Neural crest cell (in vitro differentiated cells): ENCODE data around the gene PURA. TPM values are rescaled to one million over a fixed set of nuclear protein-coding genes. Genes with fewer than 3 reads are reported as not detected.

ENCODE experiments used
- DNase-seq: peaks from one replicate; pipeline ENCODE4 v3.0.0; 2021; ENCODE audit warnings: low read depth, mixed read lengths, low spot score
- H3K27ac Mint-ChIP-seq: one replicate; pipeline ENCODE4 v1.8.0; 2021; ENCODE audit warnings: mild to moderate bottlenecking, mixed read lengths; ENCODE audit not compliant: unreplicated experiment
- H3K27me3 Mint-ChIP-seq: 2 replicates; pipeline ENCODE4 v1.8.0; 2021; ENCODE audit warnings: low read depth, mild to moderate bottlenecking, mixed read lengths
- H3K36me3 Mint-ChIP-seq: 2 replicates; pipeline ENCODE4 v1.8.0; 2021; ENCODE audit warnings: low read depth, mild to moderate bottlenecking, mixed read lengths
- H3K4me1 Mint-ChIP-seq: 2 replicates; pipeline ENCODE4 v1.8.0; 2021; ENCODE audit warnings: mixed read lengths
- H3K4me3 Mint-ChIP-seq: one replicate; pipeline ENCODE4 v1.8.0; 2021; ENCODE audit warnings: mild to moderate bottlenecking, mixed read lengths
- H3K9me3 Mint-ChIP-seq: 2 replicates; pipeline ENCODE4 v1.8.0; 2021; ENCODE audit warnings: mixed read lengths
- CTCF ChIP-seq: fragments of 200-600 bp; sonication (generic); conservative IDR thresholded peaks from 2 replicates; pipeline ENCODE4 v1.5.0; 2021; ENCODE audit warnings: antibody characterized with exemption, mild to moderate bottlenecking
- total RNA-seq: library from RNA; stranded (reverse); gene quantifications from 2 replicates; pipeline ENCODE4 v1.2.1, GENCODE V29; 2021

The PURA gene
- total RNA-seq, 1 donor from 2014 or later = 5.5 TPM

- no peak for TF ChIP-seq CTCF
- no peaks in the 10 kb centered on the region for H3K36me3 Mint-ChIP-seq
- no peaks in the 10 kb centered on the region for H3K4me1 Mint-ChIP-seq
- H3K27me3 Mint-ChIP-seq = no peaks in the 10 kb centered on the region
- H3K9me3 Mint-ChIP-seq = no peaks in the 10 kb centered on the region
- no peak for DNase-seq
- H3K4me3 Mint-ChIP-seq = no peak overlapping the region
- no peak overlapping the region for H3K27ac Mint-ChIP-seq
These were observed 52.0 kb downstream of the PURA start for GRCh38 chr5:140165923-140166270.

- no peak overlapping the region for H3K4me3 Mint-ChIP-seq
- H3K9me3 Mint-ChIP-seq = no peaks in the 10 kb centered on the region
- H3K36me3 Mint-ChIP-seq = no peaks in the 10 kb centered on the region
- H3K4me1 Mint-ChIP-seq = no peaks in the 10 kb centered on the region
- DNase-seq = no peak
- peaks cover 4% of the 10 kb centered on the region for H3K27me3 Mint-ChIP-seq
- no peak overlapping the region for H3K27ac Mint-ChIP-seq
- no peak for TF ChIP-seq CTCF
These were observed 53.0 kb downstream of the PURA start for GRCh38 chr5:140166911-140167310.

GRCh38 chr5:140168371-140168770 is 54.5 kb downstream of the PURA start:
- no peaks in the 10 kb centered on the region for H3K36me3 Mint-ChIP-seq
- no peaks in the 10 kb centered on the region for H3K9me3 Mint-ChIP-seq
- H3K4me1 Mint-ChIP-seq = no peaks in the 10 kb centered on the region
- TF ChIP-seq CTCF = no peak
- no peak overlapping the region for H3K27ac Mint-ChIP-seq
- no peak for DNase-seq
- H3K4me3 Mint-ChIP-seq = no peak overlapping the region
- H3K27me3 Mint-ChIP-seq = peaks cover 7% of the 10 kb centered on the region

GRCh38 chr5:140169410-140169809 is 55.5 kb downstream of the PURA start:
- H3K36me3 Mint-ChIP-seq = no peaks in the 10 kb centered on the region
- no peak for TF ChIP-seq CTCF

GRCh38 chr5:140172483-140172882 is 58.6 kb downstream of the PURA start:
- H3K27me3 Mint-ChIP-seq = peaks cover 15% of the 10 kb centered on the region

More at GRCh38 chr5:140169410-140169809, 55.5 kb downstream of the PURA start:
- DNase-seq = no peak
- Mint-ChIP-seq H3K27me3 (peaks cover 11% of the 10 kb centered on the region), H3K27ac (no peak overlapping the region), H3K9me3 (no peaks in the 10 kb centered on the region), H3K4me3 (no peak overlapping the region), H3K4me1 (peaks cover under 1% of the 10 kb centered on the region)

More at GRCh38 chr5:140172483-140172882, 58.6 kb downstream of the PURA start:
- TF ChIP-seq CTCF = no peak
- no peak for DNase-seq
- Mint-ChIP-seq H3K27ac (no peak overlapping the region), H3K9me3 (no peaks in the 10 kb centered on the region), H3K4me3 (no peak overlapping the region), H3K36me3 (no peaks in the 10 kb centered on the region), H3K4me1 (peaks cover 11% of the 10 kb centered on the region)
